Suprapubic skin (tissue), 4 donors: ENCODE data around the gene SRM. TPM values are rescaled to one million over a fixed set of nuclear protein-coding genes. Genes with fewer than 3 reads are reported as not detected.

ENCODE experiments used
- DNase-seq, 2 donors: peaks; one replicate each; pipeline ENCODE4 v3.0.0-alpha.2; 2019; ENCODE audit warnings: low spot score in 2 of 2
- H3K27ac ChIP-seq: fragments of 200-600 bp; sonication (generic); one replicate; pipeline ENCODE4 v1.5.1; 2019
- H3K27me3 ChIP-seq: fragments of 200-600 bp; sonication (generic); one replicate; pipeline ENCODE4 v1.5.1; 2019
- H3K36me3 ChIP-seq: fragments of 200-600 bp; sonication (generic); one replicate; pipeline ENCODE4 v1.5.1; 2019
- H3K4me1 ChIP-seq: fragments of 200-600 bp; sonication (generic); one replicate; pipeline ENCODE4 v1.5.1; 2019
- H3K4me3 ChIP-seq: fragments of 200-600 bp; sonication (generic); one replicate; pipeline ENCODE4 v1.5.1; 2019; ENCODE audit warnings: mild to moderate bottlenecking
- H3K9me3 ChIP-seq: fragments of 200-600 bp; sonication (generic); one replicate; pipeline ENCODE4 v1.5.1; 2019
- EP300 ChIP-seq: sonication (generic); formaldehyde crosslinking; IDR thresholded peaks from one replicate; pipeline ENCODE4 v1.6.1; 2017; ENCODE audit warnings: antibody characterized with exemption
- POLR2A ChIP-seq, 2 donors: fragments of 450-650 bp; IDR thresholded peaks; one replicate each; pipeline ENCODE4 v1.6.1; 2017; ENCODE audit warnings: antibody characterized with exemption in 2 of 2, mild to moderate bottlenecking in 2 of 2, moderate library complexity in 2 of 2
- POLR2AphosphoS5 ChIP-seq, 3 donors: sonication (generic); formaldehyde crosslinking; IDR thresholded peaks; one replicate each; pipeline ENCODE4 v1.6.1; 2017; ENCODE audit warnings: antibody characterized with exemption in 3 of 3
- whole genome bisulfite sequencing: methylation state at CpG from one replicate; pipeline ENCODE4 v1.1.5; 2018; 5-methylcytosine and 5-hydroxymethylcytosine counted together
- total RNA-seq, 4 donors: library from RNA; depleted of rRNA; stranded (reverse); fragments of >200 nt; gene quantifications; one replicate each; pipeline ENCODE4 v1.1.0, GENCODE V29; 2016
- TF ChIP-seq, protein P1 (sequence below), 2 donors: fragments of 200-600 bp in 1 of 2; fragments of 450-650 bp in 1 of 2; sonication (generic) in 1 of 2; IDR thresholded peaks; one replicate each; pipeline ENCODE4 v1.5.1; 2016 to 2019; ENCODE audit warnings: antibody characterized with exemption in 2 of 2, mild to moderate bottlenecking in 1 of 2, moderate library complexity in 1 of 2

SRM gene
- total RNA-seq, 4 donors from 2014 or later = 23.3 to 51.2 (median 46.6) TPM

DNA sequence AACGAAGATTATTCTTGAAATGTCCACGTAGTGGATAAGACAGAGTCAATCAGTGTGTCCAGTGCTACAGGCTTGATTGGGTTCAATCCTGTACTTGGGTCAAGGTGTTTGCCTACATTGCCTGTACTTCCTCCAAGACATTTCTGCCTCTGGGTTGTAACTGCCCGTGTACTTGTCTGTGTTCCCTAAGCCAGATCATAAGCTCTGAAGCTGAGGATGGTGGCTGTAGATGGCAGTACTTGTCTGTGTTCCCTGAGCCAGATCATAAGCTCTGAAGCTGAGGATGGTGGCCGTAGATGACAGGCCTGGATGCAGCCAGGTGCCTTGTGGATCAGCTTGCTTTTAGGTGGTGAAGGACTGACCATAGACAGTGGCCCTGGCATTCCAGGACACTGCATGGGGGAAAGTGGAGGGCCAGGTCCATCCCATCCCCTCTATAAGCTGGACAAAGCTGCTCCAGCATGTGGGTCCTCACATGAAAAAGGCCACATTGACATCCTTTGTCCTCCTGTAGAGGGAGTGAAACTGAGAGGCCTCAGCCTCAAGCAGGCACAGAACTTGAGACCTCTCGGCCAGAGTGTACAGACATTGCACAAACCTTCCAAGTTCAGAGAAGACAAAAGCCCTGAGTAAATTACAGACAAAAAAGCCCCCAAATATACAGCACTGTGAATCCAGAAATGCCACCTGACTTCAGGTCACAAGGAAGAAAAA, 2.0 kb upstream of the SRM start:
- no peak for TF ChIP-seq EP300
- no peak for TF ChIP-seq POLR2A (IDR thresholded peaks at IDR 0.05)
- TF ChIP-seq, protein P1, sequence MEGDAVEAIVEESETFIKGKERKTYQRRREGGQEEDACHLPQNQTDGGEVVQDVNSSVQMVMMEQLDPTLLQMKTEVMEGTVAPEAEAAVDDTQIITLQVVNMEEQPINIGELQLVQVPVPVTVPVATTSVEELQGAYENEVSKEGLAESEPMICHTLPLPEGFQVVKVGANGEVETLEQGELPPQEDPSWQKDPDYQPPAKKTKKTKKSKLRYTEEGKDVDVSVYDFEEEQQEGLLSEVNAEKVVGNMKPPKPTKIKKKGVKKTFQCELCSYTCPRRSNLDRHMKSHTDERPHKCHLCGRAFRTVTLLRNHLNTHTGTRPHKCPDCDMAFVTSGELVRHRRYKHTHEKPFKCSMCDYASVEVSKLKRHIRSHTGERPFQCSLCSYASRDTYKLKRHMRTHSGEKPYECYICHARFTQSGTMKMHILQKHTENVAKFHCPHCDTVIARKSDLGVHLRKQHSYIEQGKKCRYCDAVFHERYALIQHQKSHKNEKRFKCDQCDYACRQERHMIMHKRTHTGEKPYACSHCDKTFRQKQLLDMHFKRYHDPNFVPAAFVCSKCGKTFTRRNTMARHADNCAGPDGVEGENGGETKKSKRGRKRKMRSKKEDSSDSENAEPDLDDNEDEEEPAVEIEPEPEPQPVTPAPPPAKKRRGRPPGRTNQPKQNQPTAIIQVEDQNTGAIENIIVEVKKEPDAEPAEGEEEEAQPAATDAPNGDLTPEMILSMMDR (IDR thresholded peaks at IDR 0.05) = no peak
- no peak for TF ChIP-seq POLR2AphosphoS5 (IDR thresholded peaks at IDR 0.05)
- Histone ChIP-seq H3K27me3 (no peaks in the 10 kb centered on the region), H3K4me3 (no peak overlapping the region), H3K27ac (no peak overlapping the region), H3K36me3 (peaks cover 28% of the 10 kb centered on the region), H3K9me3 (no peaks in the 10 kb centered on the region), H3K4me1 (peaks cover 30% of the 10 kb centered on the region)
- no peak for DNase-seq
- WGBS = 63% methylated on average over 5 of the region's 5 CpGs

DNA sequence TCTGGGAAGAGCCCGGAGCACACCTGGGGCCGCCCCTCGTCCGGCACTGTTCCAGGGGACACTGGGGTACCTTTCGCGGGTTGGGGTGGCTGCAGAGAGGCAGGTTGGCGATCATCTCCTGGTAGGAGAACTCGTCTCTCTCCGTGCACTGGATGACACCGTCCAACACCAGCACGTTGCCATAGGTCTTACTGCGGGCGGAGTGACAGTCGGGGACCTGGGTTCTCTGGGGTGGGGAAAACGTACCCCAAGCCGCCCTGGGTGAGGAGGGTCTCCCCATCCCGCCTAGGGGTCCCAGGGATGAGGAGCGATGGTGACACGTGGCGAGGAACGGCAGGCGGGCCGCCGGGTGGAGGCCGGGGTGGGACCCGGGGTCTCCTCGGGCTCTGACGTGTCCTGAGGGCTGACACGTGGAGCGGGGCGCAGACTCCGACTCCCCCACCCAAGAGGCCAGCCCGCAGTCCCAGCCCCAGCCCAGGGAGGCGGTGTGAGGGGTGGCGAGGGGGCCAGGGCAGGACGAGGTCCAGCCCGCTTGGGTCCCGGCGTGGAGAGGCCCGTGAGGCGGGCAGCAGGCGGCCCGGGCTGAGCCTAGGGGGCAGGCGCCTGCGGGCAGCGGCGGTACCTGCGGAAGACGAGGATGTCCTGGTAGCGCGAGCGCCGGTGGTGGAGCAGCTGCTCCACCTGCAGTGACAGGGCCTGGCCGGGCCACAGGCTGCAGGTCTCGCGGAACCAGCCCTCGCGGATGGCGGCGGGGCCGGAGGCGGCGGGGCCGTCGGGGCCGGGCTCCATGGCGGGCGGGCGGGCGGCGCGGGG, 457 bp downstream of the SRM start:
- peaks cover 30% of the 10 kb centered on the region for H3K36me3 ChIP-seq
- H3K27me3 ChIP-seq = no peaks in the 10 kb centered on the region
- TF ChIP-seq POLR2AphosphoS5 (IDR thresholded peaks at IDR 0.05) (no peak), EP300 (no peak)
- H3K9me3 ChIP-seq = no peaks in the 10 kb centered on the region
- 8% methylated on average over 2 of the region's 72 CpGs for WGBS
- H3K27ac ChIP-seq = peak overlapping the region; percentile 27
- DNase-seq = no peak
- peaks cover 30% of the 10 kb centered on the region for H3K4me1 ChIP-seq
- peak overlapping the region; percentile 83 for H3K4me3 ChIP-seq

DNA sequence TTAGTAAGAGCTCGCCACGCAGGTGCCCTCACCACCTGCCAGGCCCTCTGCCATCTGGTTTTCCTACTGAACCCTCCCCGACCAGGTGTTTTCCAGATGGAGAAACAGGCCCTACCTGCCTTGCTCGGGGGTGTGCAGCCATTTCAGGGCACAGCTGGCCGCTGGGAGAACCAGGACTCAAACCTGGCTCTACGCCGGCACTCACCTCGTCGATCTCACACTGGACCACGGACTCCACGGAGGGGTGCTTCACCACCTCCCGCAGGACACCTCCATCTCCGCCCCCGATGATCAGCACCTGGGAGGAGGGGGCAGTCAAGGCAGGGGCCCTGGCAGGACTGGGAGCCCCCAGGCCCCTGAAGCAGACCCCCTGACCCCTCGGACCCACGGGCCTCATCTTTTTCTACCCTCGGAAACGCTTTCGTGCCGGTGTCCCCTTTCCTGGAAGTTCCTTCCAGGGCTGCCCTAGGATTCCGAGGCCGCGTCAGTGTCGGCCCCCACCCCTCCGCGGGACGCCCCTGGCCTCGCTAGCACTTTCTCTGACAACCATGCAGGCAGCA, 1.1 kb downstream of the SRM start:
- Histone ChIP-seq H3K27me3 (no peaks in the 10 kb centered on the region), H3K36me3 (peaks cover 30% of the 10 kb centered on the region), H3K4me3 (peak overlapping the region; percentile 83), H3K4me1 (peaks cover 28% of the 10 kb centered on the region), H3K9me3 (no peaks in the 10 kb centered on the region), H3K27ac (no peak overlapping the region)
- no peak for DNase-seq
- 36% methylated on average over 24 of the region's 28 CpGs for WGBS
- TF ChIP-seq POLR2AphosphoS5 (IDR thresholded peaks at IDR 0.05) = no peak
- no peak for TF ChIP-seq POLR2A (IDR thresholded peaks at IDR 0.05)
- no peak for TF ChIP-seq EP300
- TF ChIP-seq, protein P1 (IDR thresholded peaks at IDR 0.05) = no peak

DNA sequence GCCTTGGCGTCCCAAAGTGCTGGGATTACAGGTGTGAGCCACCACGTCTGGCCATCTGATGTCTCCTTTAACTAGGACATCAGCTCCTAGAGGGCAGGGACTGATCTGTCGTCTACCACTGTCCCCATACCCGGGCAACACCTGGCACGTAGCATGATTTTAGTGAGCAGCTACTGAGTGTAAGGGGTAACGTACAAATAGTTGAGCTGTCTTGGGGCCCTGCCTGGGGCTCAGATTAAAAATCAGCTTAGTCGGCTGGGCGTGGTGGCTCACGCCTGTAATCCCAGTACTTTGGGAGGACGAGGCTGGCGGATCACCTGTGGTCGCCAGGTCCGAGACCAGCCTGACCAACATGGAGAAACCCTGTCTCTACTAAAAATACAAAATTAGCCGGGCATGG, 1.8 kb downstream of the SRM start:
- no peak overlapping the region for H3K4me3 ChIP-seq
- no peak for TF ChIP-seq POLR2AphosphoS5 (IDR thresholded peaks at IDR 0.05)
- no peak for TF ChIP-seq EP300
- TF ChIP-seq POLR2A (IDR thresholded peaks at IDR 0.05) = no peak
- TF ChIP-seq, protein P1 (IDR thresholded peaks at IDR 0.05) = no peak

DNA sequence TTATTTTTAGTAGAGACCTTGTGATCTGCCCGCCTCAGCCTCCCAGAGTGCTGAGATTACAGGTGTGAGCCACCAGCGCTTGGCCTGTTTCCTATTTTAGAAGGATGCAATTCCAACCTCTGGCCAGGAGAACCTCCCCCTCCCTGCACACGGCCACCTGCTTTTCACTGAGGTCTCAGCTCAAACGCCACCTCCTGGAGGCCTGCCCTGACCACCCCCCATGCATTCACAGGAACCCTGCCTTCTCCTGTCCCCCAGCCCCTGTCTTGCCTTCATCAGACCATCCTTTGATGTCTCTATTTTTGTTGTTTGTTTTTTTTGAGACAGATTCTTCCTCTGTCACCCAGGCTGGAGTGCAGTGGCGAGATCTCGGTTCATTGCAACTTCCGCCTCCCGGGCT, 2.3 kb downstream of the SRM start:
- Histone ChIP-seq H3K27me3 (no peaks in the 10 kb centered on the region), H3K27ac (no peak overlapping the region), H3K36me3 (peaks cover 30% of the 10 kb centered on the region), H3K4me3 (no peak overlapping the region), H3K9me3 (no peaks in the 10 kb centered on the region), H3K4me1 (peaks cover 31% of the 10 kb centered on the region)
- DNase-seq = no peak
- TF ChIP-seq POLR2AphosphoS5 (IDR thresholded peaks at IDR 0.05) (no peak), POLR2A (IDR thresholded peaks at IDR 0.05) (no peak), EP300 (no peak)
- TF ChIP-seq, protein P1 (IDR thresholded peaks at IDR 0.05) = no peak
- 96% methylated on average over 8 of the region's 8 CpGs for WGBS

More for the DNA sequence above, 1.8 kb downstream of the SRM start:
- Histone ChIP-seq H3K27me3 (no peaks in the 10 kb centered on the region), H3K27ac (no peak overlapping the region), H3K9me3 (no peaks in the 10 kb centered on the region), H3K36me3 (peaks cover 30% of the 10 kb centered on the region), H3K4me1 (peaks cover 30% of the 10 kb centered on the region)
- no peak for DNase-seq
- 85% methylated on average over 13 of the region's 14 CpGs for WGBS
